Bronchial epithelial cell (primary cell): ENCODE results near the gene CXCR3. TPM values are rescaled to one million over a fixed set of nuclear protein-coding genes. Genes with fewer than 3 reads are reported as not detected.
A peak's percentile ranks its signal among the peaks of the same experiment; 100 is the strongest.

Source experiments
- DNase-seq: peaks from one replicate; pipeline ENCODE4 v3.0.0-alpha.2; 2010; ENCODE audit warnings: low read depth
- FAIRE-seq: peaks from 2 replicates; lab custom pipeline; 2011; peaks lifted over from hg19 to GRCh38; lab: Jason Lieb, UNC
- H3K27me3 ChIP-seq: 2 replicates; pipeline ENCODE4 v1.5.1; 2011; ENCODE audit warnings: low read length; ENCODE audit not compliant: control insufficient read depth, insufficient read depth
- H3K36me3 ChIP-seq: 2 replicates; pipeline ENCODE4 v1.5.1; 2011; ENCODE audit warnings: low read length; ENCODE audit not compliant: control insufficient read depth, insufficient read depth
- H3K4me3 ChIP-seq: 2 replicates; pipeline ENCODE4 v1.5.1; 2011; ENCODE audit warnings: mild to moderate bottlenecking, low read depth, low read length, control low read depth
- CTCF ChIP-seq: IDR thresholded peaks from 2 replicates; pipeline ENCODE4 v1.5.1; 2011; ENCODE audit warnings: mild to moderate bottlenecking, moderate library complexity, low read length, control low read depth, inconsistent platforms; ENCODE audit not compliant: insufficient read depth, severe bottlenecking
- total RNA-seq: library from RNA; depleted of rRNA; stranded (reverse); fragments of >200 nt; gene quantifications from 2 replicates; pipeline ENCODE4 v1.2.1, GENCODE V29; 2014

CXCR3 gene
- total RNA-seq, 1 donor from 2014 or later = not detected

- H3K27me3 ChIP-seq = no peaks in the 10 kb centered on the region
- DNase-seq (no peak), FAIRE-seq (no peak)
- no peaks in the 10 kb centered on the region for H3K36me3 ChIP-seq
- TF ChIP-seq CTCF = no peak
- no peak overlapping the region for H3K4me3 ChIP-seq
Observed at GRCh38 chrX:71623714-71624113, 5.4 kb upstream of the CXCR3 start.

DNA sequence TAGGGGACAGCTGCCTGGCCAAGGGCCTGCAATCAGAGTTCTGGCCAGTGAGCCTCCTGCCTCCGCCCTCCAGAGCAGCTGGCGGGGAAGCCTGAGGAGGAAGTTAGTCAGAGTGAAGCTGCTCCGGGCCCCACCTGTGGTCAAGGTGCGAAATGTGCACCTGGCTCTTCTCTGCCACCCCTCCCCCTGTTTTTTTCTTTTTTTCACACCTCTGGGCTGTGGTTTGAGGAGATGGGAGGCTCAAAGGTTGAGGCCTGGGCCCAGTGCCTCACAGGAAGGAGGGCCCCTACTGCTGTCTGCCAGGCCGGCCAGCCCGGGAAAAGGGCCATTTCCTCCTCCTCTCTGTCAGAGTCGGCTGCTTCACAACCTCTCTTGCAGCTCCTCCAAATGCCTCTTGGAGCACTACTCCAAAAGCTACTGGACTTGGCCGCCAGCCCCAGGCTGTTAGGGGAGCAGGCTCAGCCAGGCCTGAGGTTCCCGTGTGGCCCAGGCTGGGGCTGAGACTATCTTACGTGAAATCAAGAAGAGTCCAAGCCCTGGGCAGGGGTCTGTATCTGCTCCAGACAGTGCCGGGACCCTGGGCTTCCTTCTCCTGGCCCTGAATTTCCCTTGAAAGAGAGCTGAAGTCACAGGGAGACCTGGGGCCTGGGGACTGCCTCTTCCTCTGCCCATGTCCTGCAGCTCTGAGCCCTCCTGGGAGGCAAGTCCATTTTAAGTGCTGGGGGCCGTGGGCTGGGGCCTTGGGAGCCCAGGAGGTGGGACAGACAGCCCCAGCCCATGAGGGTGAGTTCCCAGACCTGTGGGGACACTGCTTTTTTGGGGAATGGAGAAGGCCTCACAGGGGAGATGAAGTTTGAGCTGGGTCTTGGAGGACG is 4.5 kb upstream of the CXCR3 start:
- Histone ChIP-seq H3K36me3 (no peaks in the 10 kb centered on the region), H3K4me3 (no peak overlapping the region), H3K27me3 (no peaks in the 10 kb centered on the region)
- FAIRE-seq (no peak), DNase-seq (peak; percentile 35)
- TF ChIP-seq CTCF = peak; percentile 25

DNA sequence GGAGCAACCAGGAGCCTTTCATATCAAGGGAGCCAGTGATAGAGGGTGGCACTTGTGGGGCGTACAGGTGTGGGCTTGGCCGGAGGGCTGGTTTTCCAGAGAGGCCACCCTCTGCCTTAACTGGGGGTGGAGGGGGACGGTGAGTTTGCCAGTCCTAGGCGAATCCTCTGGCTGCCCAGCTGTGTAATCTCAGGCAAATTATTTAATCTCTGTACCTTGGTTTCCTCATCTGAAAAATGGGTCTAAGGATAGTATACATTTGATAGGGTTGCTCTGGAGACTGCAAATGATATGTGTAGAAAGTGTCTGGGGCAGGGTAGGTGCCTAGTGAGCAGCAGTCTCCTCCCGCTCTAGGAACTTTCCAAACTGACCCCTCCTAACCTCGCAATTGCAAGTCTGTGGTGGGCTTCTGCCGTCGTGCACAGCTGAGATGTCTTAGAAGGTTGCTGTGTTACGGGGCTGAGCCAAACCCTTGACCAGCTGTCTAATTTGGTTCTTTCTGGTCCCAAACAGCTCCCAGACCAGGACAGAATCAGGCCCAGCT is 3.8 kb upstream of the CXCR3 start:
- H3K27me3 ChIP-seq = no peaks in the 10 kb centered on the region
- TF ChIP-seq CTCF = no peak
- no peak overlapping the region for H3K4me3 ChIP-seq
- FAIRE-seq (no peak), DNase-seq (no peak)
- H3K36me3 ChIP-seq = no peaks in the 10 kb centered on the region

DNA sequence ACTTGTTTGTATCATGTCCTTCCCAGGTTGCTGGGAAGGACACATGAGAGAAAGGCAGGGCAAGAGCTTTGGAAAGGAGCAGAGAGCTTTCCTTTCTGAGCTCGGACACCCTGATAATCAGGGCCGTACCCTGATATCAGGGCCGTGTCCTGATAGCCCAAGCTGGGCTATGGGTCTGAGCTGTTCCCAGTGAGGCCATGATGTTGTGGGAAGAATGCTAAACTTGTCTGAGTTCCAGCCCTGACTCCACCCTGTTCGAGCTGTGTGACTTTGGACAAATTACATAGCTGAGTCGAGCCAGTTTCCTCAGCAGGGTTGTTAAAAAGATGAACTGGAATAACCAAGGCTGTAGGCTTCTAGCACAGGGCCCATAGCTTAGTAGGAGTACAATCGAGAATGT is 3.3 kb upstream of the CXCR3 start:
- no peak for DNase-seq
- H3K4me3 ChIP-seq = no peak overlapping the region
- H3K36me3 ChIP-seq = no peaks in the 10 kb centered on the region
- no peak for TF ChIP-seq CTCF
- no peaks in the 10 kb centered on the region for H3K27me3 ChIP-seq
- FAIRE-seq = peak; percentile 7

DNA sequence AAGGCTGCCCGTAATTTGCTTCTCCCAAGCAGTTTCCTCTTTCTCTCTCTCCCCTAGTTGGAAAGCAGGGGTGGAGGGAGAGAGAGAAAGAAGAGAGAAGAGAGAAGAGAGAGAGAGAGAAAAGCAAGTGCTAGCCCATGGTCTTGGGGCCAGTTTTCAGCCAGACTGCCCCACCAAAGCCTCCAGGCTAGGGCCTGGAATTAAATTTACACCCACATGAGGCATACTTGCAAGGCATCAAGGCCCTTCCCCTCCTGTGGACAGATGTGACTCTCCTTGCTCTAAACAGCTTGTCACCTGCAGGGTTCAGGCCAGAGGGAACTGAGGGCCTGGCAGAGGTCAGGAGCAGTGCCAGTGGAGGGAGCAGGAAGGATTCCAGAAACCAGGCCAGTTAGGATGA is 1.7 kb upstream of the CXCR3 start:
- Histone ChIP-seq H3K27me3 (no peaks in the 10 kb centered on the region), H3K4me3 (no peak overlapping the region), H3K36me3 (no peaks in the 10 kb centered on the region)
- no peak for DNase-seq
- FAIRE-seq = no peak
- no peak for TF ChIP-seq CTCF
